IMR-90 (cell line): ENCODE results near the gene PARK7. TPM values are rescaled to one million over a fixed set of nuclear protein-coding genes. Genes with fewer than 3 reads are reported as not detected.

Source experiments
- ATAC-seq: fragments of 200-7000 bp; cut with Tn5 transposase; 2 replicates; pipeline ENCODE4 v1.9.1; 2020; ENCODE audit warnings: low read depth, mild to moderate bottlenecking, moderate library complexity
- BruUV-seq: library from RNA; stranded (reverse); fragments of 400-500 nt; replicated peaks from 2 replicates; lab custom pipeline; 2021; lab: Mats Ljungman, UMichigan
- CTCF ChIA-PET: fragments of 300-600 bp; formaldehyde crosslinking; extraction: SDS; loops from one replicate; lab custom pipeline; 2021; ENCODE audit warnings: antibody characterized with exemption; lab: Yijun Ruan, JAX
- POLR2A ChIA-PET: fragments of 300-600 bp; sonication (Branson Sonifier 250); formaldehyde crosslinking; loops from one replicate; lab custom pipeline; 2022; ENCODE audit warnings: antibody characterized with exemption; ENCODE audit not compliant: unreplicated experiment; lab: Charles Lee
- DNase-seq: peaks from one replicate; pipeline ENCODE4 v3.0.0; 2013
- H2AFZ ChIP-seq: replicated peaks from 2 replicates; pipeline ENCODE3; 2013; ENCODE audit warnings: low read length, mild to moderate bottlenecking; ENCODE audit not compliant: poor library complexity
- H2AK5ac ChIP-seq: 2 replicates; pipeline ENCODE4 v1.6.1; 2013; ENCODE audit warnings: low read depth, low read length, inconsistent platforms
- H2AK9ac ChIP-seq: replicated peaks from 2 replicates; pipeline ENCODE3; 2013; ENCODE audit warnings: mild to moderate bottlenecking, low read depth, low read length, moderate library complexity; ENCODE audit not compliant: poor library complexity
- H2BK120ac ChIP-seq: 2 replicates; pipeline ENCODE4 v1.6.1; 2013; ENCODE audit warnings: low read depth, low read length, inconsistent platforms
- H2BK15ac ChIP-seq: 3 replicates; pipeline ENCODE4 v1.6.1; 2013; ENCODE audit warnings: low read depth, low read length, inconsistent platforms
- H2BK20ac ChIP-seq: 2 replicates; pipeline ENCODE4 v1.6.1; 2013; ENCODE audit warnings: low read depth, mild to moderate bottlenecking, inconsistent platforms, low read length, moderate library complexity
- H2BK5ac ChIP-seq: 2 replicates; pipeline ENCODE4 v1.6.1; 2013; ENCODE audit warnings: mild to moderate bottlenecking, low read depth, low read length, inconsistent platforms; ENCODE audit not compliant: poor library complexity, severe bottlenecking
- H3K14ac ChIP-seq: replicated peaks from 2 replicates; pipeline ENCODE4 v1.6.1; 2013; ENCODE audit warnings: low read depth, low read length, inconsistent platforms
- H3K18ac ChIP-seq: 2 replicates; pipeline ENCODE4 v1.6.1; 2013; ENCODE audit warnings: low read depth, low read length, control low read depth
- H3K23ac ChIP-seq: 2 replicates; pipeline ENCODE4 v1.6.1; 2013; ENCODE audit warnings: low read depth, low read length, inconsistent platforms
- H3K27ac ChIP-seq: 2 replicates; pipeline ENCODE4 v1.5.1; 2013; ENCODE audit warnings: mild to moderate bottlenecking, control low read depth, low read length; ENCODE audit not compliant: insufficient read depth
- H3K27me3 ChIP-seq: 2 replicates; pipeline ENCODE4 v1.6.1; 2013; ENCODE audit warnings: low read length; ENCODE audit not compliant: control insufficient read depth, insufficient read depth
- H3K36me3 ChIP-seq: 2 replicates; pipeline ENCODE4 v1.6.1; 2013; ENCODE audit warnings: low read length, mixed read lengths; ENCODE audit not compliant: control insufficient read depth, insufficient read depth
- H3K4ac ChIP-seq: 2 replicates; pipeline ENCODE4 v1.6.1; 2013; ENCODE audit warnings: low read depth, low read length, inconsistent platforms
- H3K4me1 ChIP-seq: 2 replicates; pipeline ENCODE4 v1.6.1; 2013; ENCODE audit warnings: low read length, mixed read lengths; ENCODE audit not compliant: control insufficient read depth, insufficient read depth
- H3K4me2 ChIP-seq: 2 replicates; pipeline ENCODE4 v1.6.1; 2013; ENCODE audit warnings: low read depth, mild to moderate bottlenecking, control low read depth, low read length, moderate library complexity
- H3K4me3 ChIP-seq: 2 replicates; pipeline ENCODE4 v1.5.1; 2013; ENCODE audit warnings: low read depth, mild to moderate bottlenecking, control low read depth, low read length, moderate library complexity; ENCODE audit not compliant: insufficient read depth
- H3K56ac ChIP-seq: 2 replicates; pipeline ENCODE4 v1.6.1; 2013; ENCODE audit warnings: low read length, inconsistent platforms; ENCODE audit not compliant: insufficient read depth; ENCODE audit errors: extremely low read depth
- H3K79me1 ChIP-seq, 2 experiments: 2 replicates each; pipeline ENCODE4 v1.6.1; 2013; ENCODE audit warnings: low read length in 2 of 2, inconsistent platforms in 1 of 2, low read depth in 1 of 2
- H3K9ac ChIP-seq: 2 replicates; pipeline ENCODE4 v1.6.1; 2013; ENCODE audit warnings: low read depth, low read length, control low read depth
- H3K9me1 ChIP-seq: 2 replicates; pipeline ENCODE4 v1.6.1; 2013; ENCODE audit warnings: low read length, inconsistent platforms; ENCODE audit not compliant: insufficient read depth
- H3K9me3 ChIP-seq: 2 replicates; pipeline ENCODE4 v1.6.1; 2013; ENCODE audit warnings: low read length; ENCODE audit not compliant: control insufficient read depth, insufficient read depth
- H4K20me1 ChIP-seq: 2 replicates; pipeline ENCODE4 v1.6.1; 2013; ENCODE audit warnings: low read length, inconsistent platforms; ENCODE audit not compliant: insufficient read depth
- H4K5ac ChIP-seq: 2 replicates; pipeline ENCODE4 v1.6.1; 2013; ENCODE audit warnings: mild to moderate bottlenecking, low read depth, low read length, control low read depth
- H4K8ac ChIP-seq, 2 experiments: 2 replicates each; pipeline ENCODE4 v1.6.1; 2013; ENCODE audit warnings: low read depth in 2 of 2, low read length in 2 of 2, control low read depth in 1 of 2, inconsistent platforms in 1 of 2
- H4K91ac ChIP-seq: 2 replicates; pipeline ENCODE4 v1.6.1; 2013; ENCODE audit warnings: low read depth, low read length, inconsistent platforms; ENCODE audit not compliant: insufficient read depth
- CEBPB ChIP-seq: IDR thresholded peaks from 2 replicates; pipeline ENCODE4 v1.6.1; 2012; ENCODE audit warnings: low read depth, low read length, improper control_type of control experiment
- POLR2A ChIP-seq: IDR thresholded peaks from 2 replicates; pipeline ENCODE4 v1.6.1; 2012; ENCODE audit warnings: mild to moderate bottlenecking, low read depth, low read length
- WGBS, 2 experiments: methylation state at CpG; one replicate each; pipeline versions ENCODE4 v1.1.5 to v1.1.7; 2013; ENCODE audit warnings: missing lambda C conversion rate in 2 of 2; ENCODE audit not compliant: insufficient read length in 1 of 2; ENCODE audit errors: extremely low coverage in 2 of 2; 5-methylcytosine and 5-hydroxymethylcytosine counted together
- dilution Hi-C: fragments of 300-500 bp; cut with HindIII; formaldehyde crosslinking; loops from one replicate; pipeline ENCODE4 v1.14.3; 2018; ENCODE audit warnings: low sequenced_read_pairs; ENCODE audit not compliant: unreplicated experiment
- in situ Hi-C: fragments of 300-500 bp; cut with MboI; formaldehyde crosslinking; loops from 3 replicates; pipeline ENCODE4 v1.14.3; 2019; ENCODE audit warnings: low sequenced_read_pairs, inconsistent platforms, mixed read lengths
- intact Hi-C: fragments of 100-400 bp; cut with micrococcal nuclease; formaldehyde crosslinking; loops from 2 replicates; pipeline ENCODE4 v1.10.0; 2022
- polyA plus RNA-seq, 3 experiments: library from polyadenylated mRNA; depleted of rRNA; stranded (reverse); fragments of >200 nt; gene quantifications; 2 replicates each; pipeline ENCODE4 v1.2.3, GENCODE V29; 2012; ENCODE audit warnings: low replicate concordance in 1 of 3
- total RNA-seq: library from RNA; depleted of rRNA; stranded (reverse); fragments of >200 nt; gene quantifications from 2 replicates; pipeline ENCODE4 v1.2.3, GENCODE V29; 2012

PARK7 gene
- total and polyA plus RNA-seq, 2 of the 4 experiments (the other 2 are of a cell fraction), result 207 to 357 TPM

DNA sequence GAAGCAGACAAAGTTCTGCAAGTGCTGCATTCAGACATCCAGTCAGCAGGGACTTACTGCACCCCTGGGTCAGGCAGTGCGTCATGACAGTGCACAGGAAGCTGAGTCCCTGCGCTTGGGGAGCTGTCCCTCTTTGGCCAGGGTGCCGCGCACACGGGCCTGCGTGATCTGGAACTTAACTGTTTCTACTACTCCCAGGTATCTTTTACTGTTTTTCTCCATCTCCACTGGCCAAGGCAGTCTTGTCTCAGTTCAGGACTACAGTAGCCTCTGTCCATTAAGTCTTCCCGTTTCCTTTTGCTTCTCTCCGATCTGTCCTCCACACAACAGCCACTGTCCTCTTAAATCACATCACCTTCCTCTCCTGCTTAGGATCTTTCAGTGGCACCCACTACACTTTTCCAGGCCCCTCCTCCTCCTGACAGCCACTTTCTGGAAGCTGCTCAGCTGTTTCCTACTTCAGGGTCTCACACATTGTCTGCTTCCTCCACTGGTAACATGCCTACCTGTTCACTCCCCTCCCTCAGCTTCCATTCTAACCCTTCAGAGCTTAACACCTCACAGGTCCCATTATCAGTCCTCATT lies 48.7 kb downstream of the PARK7 start:
- H3K9me1 ChIP-seq, result 0 out of 2 replicates have a peak, but pooled peaks cover 3% of the 10 kb centered on the region
- H4K20me1 ChIP-seq, result peaks cover 35% of the 10 kb centered on the region
- no peak overlapping the region for H4K91ac ChIP-seq
- no peak overlapping the region for H2AK5ac ChIP-seq
- no peak overlapping the region for H3K23ac ChIP-seq
- no peak overlapping the region for H2BK15ac ChIP-seq
- BruUV-seq, result no TSS peak
- H3K56ac ChIP-seq, result no peak overlapping the region
- in situ Hi-C loops (no loop called here), dilution Hi-C loops (loop anchor here (25.0 kb wide), 1 partner anchor 302 kb away; the partner anchor contains the start of gene SLC45A1), intact Hi-C loops (no loop called here)
- no peak overlapping the region for H4K8ac ChIP-seq
- peaks cover 44% of the 10 kb centered on the region for H3K36me3 ChIP-seq
- no peak overlapping the region for H3K4me2 ChIP-seq
- ATAC-seq (no peak), DNase-seq (no peak)
- H2BK5ac ChIP-seq, result peak overlapping the region; percentile 32
- H2BK120ac ChIP-seq, result no peak overlapping the region
- no peak overlapping the region for H3K9ac ChIP-seq
- no peaks in the 10 kb centered on the region for H3K27me3 ChIP-seq
- TF ChIP-seq POLR2A, result peak; percentile 9; the same call in 1 of the 2 replicates
- no peak for TF ChIP-seq CEBPB
- H3K14ac ChIP-seq, result no peak overlapping the region
- peaks cover 10% of the 10 kb centered on the region for H3K4me1 ChIP-seq
- H4K5ac ChIP-seq, result no peak overlapping the region
- H2AFZ ChIP-seq, result no peak overlapping the region
- 87% methylated on average over 6 of the region's 8 CpGs; no CpG with 5 or more reads in 1 of the 2 experiments for WGBS, 2 experiments
- H3K27ac ChIP-seq, result no peak overlapping the region
- H2AK9ac ChIP-seq, result no peak overlapping the region
- H3K4ac ChIP-seq, result 0 out of 2 replicates have a peak overlapping the region, but pooled peaks have one; percentile 2
- no peak overlapping the region for H2BK20ac ChIP-seq
- no peaks in the 10 kb centered on the region for H3K9me3 ChIP-seq
- H3K4me3 ChIP-seq, result no peak overlapping the region
- peaks cover 32 to 56% of the 10 kb centered on the region in 2 experiments for H3K79me1 ChIP-seq
- CTCF ChIA-PET, result interaction anchor here (0.6 kb wide), 1 partner anchor 235 kb away, joined by 4 read pairs; no protein-coding TSS in a partner anchor
- H3K18ac ChIP-seq, result no peak overlapping the region
- POLR2A ChIA-PET, result no interaction called here
